Left colon (tissue), 2 donors: ENCODE data around the gene EEF1G. TPM values are rescaled to one million over a fixed set of nuclear protein-coding genes. Genes with fewer than 3 reads are reported as not detected.

Source experiments
- ATAC-seq: fragments of 200-7000 bp; cut with Tn5 transposase; one replicate; pipeline ENCODE4 v1.9.1; 2020; ENCODE audit warnings: mild to moderate bottlenecking, moderate library complexity
- DNase-seq, 2 donors: peaks; one replicate each; pipeline ENCODE4 v3.0.0-alpha.2; 2020
- intact Hi-C, 2 donors: fragments of 100-400 bp; cut with DNase I in 1 of 2; cut with micrococcal nuclease in 1 of 2; formaldehyde crosslinking; loops; one replicate each; pipeline versions ENCODE4 v1.11.2 to v1.14.0; 2022; cut with DNase I, micrococcal nuclease
- total RNA-seq, 2 donors: library from RNA; stranded (reverse); fragmentation: NEBNext Ultra II Directional; extraction: Animal tissue kit (Norgen Biotek cat#: 25700); gene quantifications; one replicate each; pipeline ENCODE4 v1.2.1, GENCODE V29; 2021
- donor health status: DM: no; HTN: no; CAD: no.
- donor health status: DM: yes; HTN: yes; CAD: no.

EEF1G gene
- total RNA-seq, 2 donors from 2014 or later = 1,192 to 1,207 TPM

DNA sequence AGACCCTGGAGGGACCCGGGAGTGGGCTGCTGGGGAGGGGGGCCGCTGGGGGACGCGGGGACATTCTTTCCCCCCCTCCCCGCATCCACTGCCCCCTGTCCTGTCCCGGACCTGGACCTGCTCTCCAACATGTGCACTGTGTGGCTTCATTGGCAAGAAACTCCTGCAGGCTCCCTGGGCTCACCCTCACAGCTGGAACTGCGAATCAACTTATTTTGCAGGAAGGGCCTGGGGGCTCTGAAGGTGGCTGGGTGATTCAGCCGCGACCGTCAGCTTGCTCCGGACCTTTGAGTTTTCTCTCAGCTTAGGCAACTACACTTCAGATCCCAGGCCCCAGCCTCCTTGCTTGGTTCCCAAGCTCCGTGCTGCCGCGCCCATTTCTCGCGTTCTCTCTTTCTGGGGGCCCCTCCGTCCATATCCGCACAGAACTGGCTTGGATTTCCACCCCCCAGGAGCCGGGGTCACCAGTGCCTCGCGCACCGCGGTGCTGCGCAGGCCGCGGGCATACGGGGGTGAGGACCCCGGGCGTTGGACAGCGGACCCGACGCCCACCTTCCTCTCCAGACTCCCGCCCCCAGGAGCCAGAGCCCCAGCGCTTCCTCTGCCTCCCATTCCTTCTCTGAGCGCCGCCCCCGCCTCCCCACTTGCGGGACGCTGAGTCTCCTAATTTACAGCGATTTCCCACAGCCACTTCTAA is 26.6 kb downstream of the EEF1G start:
- intact Hi-C loops = loop anchor here in 1 of 2 donors (10.0 kb wide), 1 partner anchor 122 kb away; no protein-coding TSS in a partner anchor
- ATAC-seq = no peak
- DNase-seq = peak; percentile 56 to 66

DNA sequence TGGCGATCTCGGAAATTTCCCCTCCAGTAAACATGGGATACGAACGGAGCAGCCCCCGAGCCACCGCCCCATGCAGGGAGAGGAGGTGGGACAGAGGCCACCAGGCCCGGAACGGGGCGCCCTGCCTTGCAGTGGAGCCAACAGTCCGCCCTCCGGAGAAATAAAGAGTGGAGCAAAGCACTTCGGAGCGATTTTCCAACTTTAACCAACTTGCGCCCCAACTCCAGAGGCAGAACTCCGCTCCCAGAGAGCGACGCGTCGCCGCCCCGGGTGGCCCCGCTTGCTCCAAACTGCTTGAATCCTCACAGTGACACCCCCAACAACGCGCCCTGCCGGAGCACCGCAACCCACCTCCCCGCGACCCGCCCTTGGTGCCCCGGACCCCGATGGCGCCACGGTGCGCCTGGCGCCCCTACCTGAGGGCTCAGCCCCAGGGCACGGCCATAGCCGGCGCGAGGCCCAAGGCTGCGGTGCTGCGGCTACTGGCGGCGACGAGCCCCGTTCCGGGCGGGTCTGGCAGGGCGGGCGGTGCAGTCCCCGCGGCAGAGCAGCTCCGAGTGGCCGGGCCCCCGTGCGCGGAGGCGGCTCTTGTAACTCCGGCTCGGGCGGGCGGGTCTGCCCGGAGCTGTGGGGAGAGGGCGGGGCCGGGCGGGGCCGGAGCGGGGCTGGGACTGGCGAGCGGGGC is 27.3 kb downstream of the EEF1G start, which contains the start of gene AHNAK:
TSS of gene AHNAK (minus strand) at position 563 of the 685 bp plus-strand sequence. CDS start 10,708 bp downstream, outside the sequence.
- ATAC-seq = peak; percentile 58
- peak; percentile 85 to 90 for DNase-seq
- intact Hi-C loops = loop anchor here in 1 of 2 donors (10.0 kb wide), 1 partner anchor 122 kb away; no protein-coding TSS in a partner anchor

DNA sequence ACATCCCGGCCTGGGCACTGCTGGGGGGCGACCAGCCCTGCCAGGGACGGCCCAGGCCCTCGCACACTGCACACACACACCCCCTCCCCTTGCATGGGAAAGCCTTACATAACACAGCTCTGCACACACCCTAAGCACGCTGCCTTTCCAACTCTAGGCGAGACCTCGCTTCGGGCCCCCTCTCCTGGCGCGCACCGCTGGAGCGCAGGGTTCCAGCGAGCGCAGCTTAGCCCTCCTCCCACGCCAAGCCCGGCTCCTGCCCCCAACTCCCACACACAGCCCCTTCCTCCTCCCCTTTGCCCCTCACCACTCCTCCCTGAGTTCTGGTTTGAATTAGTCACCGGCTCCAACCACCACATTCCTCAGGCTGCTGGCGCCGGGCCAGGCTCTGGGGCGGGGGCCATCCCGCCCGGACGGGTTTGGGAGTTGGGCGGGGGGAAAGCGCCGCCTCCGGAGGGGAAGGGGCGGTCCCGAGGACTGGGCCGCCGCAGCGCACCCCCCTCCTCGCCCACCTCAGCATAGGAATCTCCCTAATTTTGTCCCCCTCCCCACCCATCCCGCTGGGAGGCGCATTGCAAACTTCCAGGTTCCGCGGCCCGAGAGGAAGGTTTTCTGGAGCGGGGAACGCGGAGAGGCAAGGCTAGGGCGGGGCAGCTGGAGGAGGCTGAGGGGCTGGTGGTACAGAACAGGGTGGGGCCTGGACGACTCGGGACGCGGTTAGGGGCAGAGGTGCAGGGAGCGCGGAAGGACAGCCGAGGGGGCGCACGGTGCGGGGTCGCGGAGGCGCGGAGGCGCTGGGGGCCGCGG is 28.1 kb downstream of the EEF1G start:
- intact Hi-C loops = loop anchor here in 1 of 2 donors (10.0 kb wide), 1 partner anchor 121 kb away; no protein-coding TSS in a partner anchor

DNA sequence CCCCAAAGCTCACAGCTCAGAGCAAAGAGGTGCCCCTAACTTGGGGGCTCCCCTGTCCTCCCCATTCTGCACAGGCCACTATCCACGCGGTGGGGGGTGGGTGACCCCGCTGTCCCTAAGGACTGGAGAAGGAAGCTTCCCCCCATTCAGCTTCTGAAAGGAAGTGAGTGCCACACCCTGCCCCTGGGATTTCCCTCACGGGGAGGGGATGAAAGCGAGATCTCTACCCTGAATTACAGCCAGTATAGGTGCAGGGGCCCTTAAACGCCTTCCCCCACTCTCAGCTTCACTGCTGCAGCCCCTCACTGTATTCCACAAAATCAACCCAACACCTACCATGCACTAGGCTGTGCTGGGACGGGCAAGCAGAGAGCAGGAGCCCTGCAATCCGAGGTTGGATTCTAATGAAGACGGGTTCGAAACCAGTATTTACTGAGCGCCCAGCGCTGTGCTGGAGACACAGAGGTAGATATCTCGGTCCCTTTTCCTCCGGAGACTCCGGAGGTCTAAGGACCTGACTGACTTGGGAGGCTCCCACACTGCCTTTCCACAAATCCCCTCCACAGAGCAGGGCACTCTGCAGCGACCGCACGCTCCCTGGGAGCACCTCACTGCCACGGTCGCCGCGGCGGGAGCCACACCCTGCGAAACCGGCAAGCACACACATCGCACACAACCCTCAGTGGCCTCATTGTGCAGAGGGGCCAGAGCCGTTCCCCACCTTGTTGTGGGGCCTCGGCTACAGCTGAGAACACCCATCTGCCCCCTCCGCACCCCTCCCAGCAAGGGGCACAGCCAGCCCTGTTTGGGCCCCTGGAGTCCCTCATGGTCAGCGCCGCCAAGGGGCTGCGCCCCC is 28.9 kb downstream of the EEF1G start:
- DNase-seq = peak; percentile 71 to 73
- peak; percentile 33 for ATAC-seq
- intact Hi-C loops = loop anchor here (5.0 to 10.0 kb wide), 2 partner anchors 118 to 120 kb away; no protein-coding TSS in a partner anchor

More for the DNA sequence above, 28.1 kb downstream of the EEF1G start:
- DNase-seq (peak; percentile 91), ATAC-seq (peak; percentile 48)

DNA sequence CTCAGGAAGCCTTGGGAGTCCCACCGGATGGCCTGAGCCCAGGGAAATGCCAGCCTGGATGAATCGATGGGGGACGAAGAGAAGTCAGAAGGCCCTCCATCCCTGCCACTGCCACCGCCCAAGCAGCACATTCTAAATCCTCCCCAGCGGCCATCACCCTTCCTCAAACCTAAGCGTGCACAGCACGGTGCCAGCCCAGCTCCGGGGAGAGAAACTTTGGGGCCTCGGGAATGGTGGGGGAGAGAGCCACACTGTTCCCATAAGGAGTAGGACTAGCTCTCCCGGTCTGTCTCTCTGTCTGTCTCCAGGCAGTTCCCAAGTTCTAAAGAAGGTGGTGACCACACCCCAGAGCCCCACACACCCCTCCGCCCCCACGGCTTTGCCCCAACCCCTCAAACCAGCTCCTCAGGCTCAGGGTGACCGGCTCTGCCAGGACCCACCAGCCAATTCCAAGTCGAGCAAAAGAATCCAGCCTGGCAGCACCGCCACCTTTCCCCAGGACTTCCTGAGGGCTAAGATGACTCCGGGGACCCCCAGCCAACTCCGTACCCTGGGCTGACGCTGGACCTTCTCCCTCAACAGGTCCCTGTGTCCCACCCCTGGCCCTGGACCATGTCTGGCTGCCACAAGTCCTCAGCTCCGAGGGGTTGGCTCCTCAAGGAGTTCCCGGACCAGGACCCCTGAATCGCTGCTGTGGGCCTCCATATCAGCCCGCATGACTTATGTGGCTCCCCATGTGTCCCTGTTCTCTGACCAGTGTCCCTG is 29.8 kb downstream of the EEF1G start:
- intact Hi-C loops = loop anchor here (5.0 to 10.0 kb wide), 2 partner anchors 117 to 119 kb away; no protein-coding TSS in a partner anchor
- no peak for ATAC-seq
- peak; percentile 40 to 49 for DNase-seq

DNA sequence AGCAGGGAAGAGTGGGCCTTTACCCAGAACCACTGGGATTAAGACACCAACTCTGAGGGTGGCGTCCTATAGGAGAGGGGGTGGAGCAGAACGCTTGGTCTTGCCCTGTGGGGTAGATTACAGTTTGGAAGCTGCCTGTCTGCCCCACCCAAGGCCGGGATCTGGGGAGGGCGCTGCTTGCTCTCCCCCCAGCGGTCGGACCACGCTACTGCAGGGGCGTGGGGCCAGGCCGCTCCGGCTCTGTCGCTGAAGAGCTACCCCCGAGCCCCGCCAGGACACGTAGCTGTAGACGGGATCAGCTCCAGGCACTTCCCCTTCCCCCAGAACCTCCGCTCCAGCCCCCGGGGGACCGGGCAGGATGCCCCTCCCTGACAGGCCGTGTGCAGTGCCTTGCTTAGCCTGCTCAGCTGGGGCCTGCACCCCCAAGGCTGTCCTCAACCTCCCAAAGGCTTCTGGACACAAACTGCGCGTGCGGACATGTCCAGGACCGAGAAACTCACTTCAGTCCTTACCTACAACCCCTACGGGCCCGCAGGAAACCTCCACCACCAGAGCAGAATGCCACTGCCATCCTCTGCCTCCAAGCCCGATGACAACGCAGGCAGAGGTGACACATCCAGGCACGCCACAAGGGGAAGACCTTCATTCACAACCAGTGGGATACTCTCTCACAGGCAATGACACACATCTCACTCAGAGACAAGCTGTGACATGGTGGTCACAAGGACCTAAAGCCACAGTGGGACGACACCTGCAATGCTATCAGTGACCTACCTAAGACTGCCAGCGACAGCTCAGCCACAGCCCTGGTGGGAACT is 30.7 kb downstream of the EEF1G start:
- ATAC-seq (peak; percentile 35), DNase-seq (peak; percentile 83 to 88)
- intact Hi-C loops = loop anchor here (5.0 to 10.0 kb wide), 2 partner anchors 116 to 118 kb away; no protein-coding TSS in a partner anchor

DNA sequence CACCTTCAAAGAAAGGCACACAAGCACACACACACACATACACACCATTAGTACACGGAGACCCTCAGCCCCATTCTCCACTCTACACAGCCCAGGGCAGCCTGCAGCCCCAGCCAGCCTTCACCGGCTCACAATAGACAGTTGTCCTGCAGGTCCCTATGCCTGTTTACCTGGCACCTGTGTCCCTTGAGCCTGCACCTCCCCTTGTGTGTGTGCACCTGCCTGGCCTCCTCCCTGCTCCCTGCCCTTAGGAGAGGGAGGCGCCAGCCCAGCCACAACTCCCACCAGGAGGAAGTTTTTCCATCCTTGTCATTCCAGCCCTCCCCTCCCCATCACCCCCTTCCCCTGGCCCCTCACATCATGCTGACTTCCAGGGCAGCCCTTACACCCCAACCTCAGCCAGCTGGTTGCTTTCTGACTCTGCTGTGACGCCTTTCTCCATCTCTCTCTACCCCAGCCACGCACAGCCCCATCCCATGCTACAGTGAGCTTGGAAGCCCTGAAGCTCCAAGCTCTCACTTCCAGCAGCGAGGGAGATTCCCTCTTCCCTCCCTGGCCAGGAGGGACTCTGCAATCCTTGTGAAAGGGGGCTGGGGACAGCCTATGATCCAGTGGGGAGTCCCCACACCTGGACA is 31.5 kb downstream of the EEF1G start:
- peak; percentile 46 for ATAC-seq
- DNase-seq = peak; percentile 71 to 86
- intact Hi-C loops = loop anchor here (5.0 to 10.0 kb wide), 2 partner anchors 115 to 117 kb away; no protein-coding TSS in a partner anchor

DNA sequence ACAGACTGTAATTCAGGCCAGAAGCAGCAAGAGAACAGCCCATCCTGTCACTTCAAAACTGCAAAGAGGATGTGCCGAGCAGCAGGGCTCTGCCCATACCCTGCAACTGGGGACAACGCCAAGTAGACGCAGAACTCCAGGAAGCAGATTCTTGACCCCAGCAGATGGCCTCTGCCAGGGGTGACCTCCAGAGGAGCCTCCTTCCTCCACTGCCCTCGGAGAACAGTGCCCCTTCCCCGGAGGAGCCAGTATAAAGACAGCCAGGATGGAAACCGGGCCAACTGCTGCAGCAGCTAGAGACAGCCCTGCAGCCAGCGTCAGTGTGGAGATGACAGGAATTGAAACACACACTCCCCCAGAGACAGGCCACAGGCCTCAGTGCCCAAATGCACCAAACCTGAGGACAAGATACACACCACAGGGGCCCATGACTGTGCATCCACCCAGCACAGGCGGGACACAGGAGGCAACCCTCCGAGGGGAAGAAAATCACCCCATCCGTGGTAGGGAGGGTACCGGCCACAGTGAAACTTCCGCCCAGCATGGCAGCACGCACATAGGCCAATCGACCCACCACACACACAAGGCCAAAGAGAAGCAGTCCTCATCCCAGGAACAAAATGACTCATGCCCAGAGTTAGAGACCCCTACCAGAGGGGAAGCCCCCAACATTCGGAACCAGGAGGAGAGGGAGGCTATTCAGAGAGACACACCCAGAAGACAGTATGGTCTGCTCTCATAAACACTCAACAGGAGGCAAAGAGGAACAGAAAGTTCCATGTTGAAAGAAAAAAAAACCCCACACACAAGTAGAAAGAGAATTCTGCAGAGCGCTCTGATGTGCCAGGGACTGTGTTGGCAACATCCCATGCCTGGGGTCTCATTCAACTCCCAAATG is 32.6 kb downstream of the EEF1G start:
- no peak for ATAC-seq
- intact Hi-C loops = loop anchor here (5.0 to 10.0 kb wide), 2 partner anchors 114 to 116 kb away; no protein-coding TSS in a partner anchor
- DNase-seq = peak; percentile 58 to 76

DNA sequence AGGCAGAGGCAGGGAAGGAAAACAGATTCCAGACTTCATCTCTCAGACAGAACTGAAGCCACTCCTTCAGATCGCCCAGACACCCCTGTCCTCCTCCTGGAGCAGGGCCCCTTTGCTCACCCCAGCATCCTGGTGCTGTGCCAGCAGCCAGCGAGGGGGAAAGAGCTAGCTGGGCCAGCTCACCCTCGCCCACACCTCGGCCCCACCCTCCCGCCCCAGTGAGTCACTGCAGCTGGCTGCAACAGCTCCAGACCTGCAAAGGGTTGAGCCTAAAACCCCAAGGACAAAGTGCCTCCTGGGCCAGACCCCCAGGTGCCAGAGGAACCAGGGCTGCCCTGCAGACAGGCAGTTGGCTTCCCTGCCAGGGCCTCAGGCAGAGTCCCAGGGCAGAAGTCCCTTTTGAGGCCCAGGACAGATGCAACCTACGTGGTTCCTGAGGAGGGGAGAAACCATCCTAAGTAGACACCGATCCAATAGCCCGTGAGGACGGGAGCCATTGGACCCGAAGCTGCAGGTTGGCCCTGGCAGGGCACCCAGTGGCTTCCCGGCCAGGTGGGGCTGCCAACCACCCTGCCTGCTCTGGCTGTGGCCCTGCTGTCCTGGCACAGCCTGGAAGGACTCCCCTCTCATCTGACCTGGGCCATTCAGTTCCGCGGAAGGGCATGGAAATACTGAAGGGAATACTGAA is 34.3 kb downstream of the EEF1G start:
- ATAC-seq = peak; percentile 48
- peak; percentile 75 to 86 for DNase-seq
- intact Hi-C loops = no loop called here

DNA sequence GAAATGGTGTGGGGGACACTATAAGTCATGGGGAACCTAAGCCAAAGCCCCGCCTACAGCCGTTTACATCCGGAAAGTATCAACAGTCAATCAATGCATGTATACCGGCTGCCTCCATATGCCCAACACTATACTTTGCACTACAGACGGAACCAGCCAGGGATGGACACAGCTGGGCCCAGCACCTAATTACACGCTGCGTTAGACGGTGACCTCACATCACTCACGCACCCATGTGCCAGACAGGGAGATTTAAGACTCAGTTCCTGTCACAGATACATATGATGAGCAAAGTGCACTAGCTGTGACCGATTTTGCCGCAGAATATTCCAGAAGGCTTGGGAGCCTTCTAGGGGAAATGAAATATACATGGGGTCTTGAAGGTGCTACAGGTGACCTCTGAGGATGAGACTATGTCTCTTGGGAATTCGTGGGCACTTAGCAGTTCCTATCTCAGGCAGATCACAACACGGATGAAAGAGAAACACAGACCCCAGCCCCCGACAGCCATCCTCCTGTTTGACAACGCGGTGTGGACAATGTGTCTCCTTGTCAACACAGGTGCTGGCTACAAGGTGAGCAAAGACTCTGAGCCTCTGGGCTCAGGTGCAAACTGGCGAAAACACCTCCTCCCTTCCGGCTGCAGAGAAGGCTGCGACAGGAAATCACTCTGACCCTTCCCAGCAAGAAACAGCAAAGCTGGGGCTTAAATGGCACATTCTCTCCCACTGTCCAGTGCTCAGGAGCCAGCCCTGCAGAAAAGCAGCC is 35.0 kb downstream of the EEF1G start:
- intact Hi-C loops = no loop called here
- DNase-seq (peak in 1 of 2 donors; percentile 23), ATAC-seq (peak; percentile 12)

DNA sequence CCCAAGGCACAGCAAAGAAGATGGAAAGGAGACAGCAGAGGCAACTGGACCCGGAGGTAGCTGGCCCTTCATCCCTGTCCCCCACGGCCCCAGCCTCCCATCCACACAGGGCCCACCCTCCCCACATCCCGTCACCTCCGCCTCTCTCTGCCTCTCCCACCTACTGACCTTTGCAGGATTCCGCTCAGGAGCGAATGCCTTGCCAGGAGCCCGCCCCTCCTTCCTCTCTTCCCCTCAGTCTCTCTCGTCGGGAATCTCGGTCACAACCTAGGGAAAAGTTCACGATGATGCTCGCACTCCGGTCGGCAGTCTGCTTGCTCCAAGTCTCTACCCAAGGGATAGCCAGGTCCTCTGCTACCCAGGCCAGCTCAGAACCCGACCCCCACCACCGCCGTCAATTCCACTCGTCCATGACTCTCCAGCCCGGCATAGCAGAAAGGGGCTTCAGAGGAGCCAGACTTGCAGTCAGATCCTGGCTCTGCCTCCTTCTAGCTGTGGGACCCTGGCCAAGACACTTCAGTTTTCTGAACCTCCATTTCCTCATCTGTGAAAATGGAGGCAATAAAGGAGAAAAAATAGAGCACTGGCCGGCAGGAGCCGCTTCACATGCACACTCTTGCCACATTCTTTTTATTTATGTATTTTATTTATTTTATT is 37.3 kb downstream of the EEF1G start:
- intact Hi-C loops = no loop called here
- DNase-seq = no peak
- no peak for ATAC-seq

DNA sequence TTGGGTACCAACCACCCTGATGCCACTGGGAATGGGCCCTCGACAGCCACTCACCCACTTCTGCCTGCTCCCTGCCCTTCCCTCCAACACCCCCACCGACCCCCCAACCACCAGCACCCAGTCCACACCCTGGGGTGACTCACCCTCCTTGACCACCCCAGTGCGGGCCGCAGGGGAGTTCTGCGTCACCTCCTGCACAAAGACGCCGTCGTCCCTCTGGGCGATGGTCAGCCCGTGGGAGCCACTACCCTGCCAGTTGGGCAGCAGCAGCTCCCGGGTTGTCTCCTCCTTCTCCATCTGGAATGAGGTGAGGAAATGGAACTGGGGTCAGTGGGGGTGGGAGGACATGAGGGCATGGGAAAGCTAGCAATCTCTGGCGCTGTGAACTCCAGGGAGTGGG is 37.9 kb downstream of the EEF1G start:
- no peak for ATAC-seq

More for the DNA sequence above, 37.9 kb downstream of the EEF1G start:
- intact Hi-C loops = no loop called here
- DNase-seq = no peak
